Stimulated activated naive CD4-positive, alpha-beta T cell treated with Interleukin-2 at 50 U/mL for 16 hours (primary cell): ENCODE results near the gene SNCB.

Experiments
- DNase-seq: peaks from one replicate; lab custom pipeline; 2025; lab: John Stamatoyannopoulos, UW

SNCB gene

GRCh38 chr5:176660860-176661641 lies 30.7 kb upstream of the SNCB start:
- peak; percentile 73 for DNase-seq

- no peak for DNase-seq
These were observed 30.2 kb upstream of the SNCB start for GRCh38 chr5:176660530-176660859.

DNA sequence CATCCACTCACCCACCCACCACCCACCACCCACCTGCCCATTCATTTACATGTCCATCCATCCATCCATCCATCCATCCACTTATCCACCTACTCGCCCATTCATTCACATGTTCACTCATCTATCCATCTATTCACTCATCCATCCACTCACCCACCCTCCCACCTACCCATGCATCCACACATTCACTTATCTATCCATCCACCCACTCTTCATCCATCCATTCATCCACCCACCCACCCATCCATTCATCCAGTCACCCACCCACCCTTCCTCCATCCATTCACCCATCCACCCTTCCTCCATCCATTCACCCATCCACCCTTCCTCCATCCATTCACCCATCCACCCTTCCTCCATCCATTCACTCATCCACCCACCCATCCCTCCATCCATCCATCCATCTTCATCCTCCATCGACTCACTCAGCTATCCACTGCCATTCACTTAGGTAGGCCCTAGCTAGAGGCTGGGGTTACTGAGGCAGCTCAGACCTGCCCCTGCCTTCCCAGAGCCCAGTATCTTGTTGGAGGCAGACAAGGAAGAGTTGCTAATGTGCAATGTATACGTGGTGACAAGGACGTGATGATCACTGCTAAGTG lies 29.6 kb upstream of the SNCB start:
- DNase-seq: no peak

GRCh38 chr5:176659512-176659839 lies 29.1 kb upstream of the SNCB start:
- DNase-seq: no peak

DNA sequence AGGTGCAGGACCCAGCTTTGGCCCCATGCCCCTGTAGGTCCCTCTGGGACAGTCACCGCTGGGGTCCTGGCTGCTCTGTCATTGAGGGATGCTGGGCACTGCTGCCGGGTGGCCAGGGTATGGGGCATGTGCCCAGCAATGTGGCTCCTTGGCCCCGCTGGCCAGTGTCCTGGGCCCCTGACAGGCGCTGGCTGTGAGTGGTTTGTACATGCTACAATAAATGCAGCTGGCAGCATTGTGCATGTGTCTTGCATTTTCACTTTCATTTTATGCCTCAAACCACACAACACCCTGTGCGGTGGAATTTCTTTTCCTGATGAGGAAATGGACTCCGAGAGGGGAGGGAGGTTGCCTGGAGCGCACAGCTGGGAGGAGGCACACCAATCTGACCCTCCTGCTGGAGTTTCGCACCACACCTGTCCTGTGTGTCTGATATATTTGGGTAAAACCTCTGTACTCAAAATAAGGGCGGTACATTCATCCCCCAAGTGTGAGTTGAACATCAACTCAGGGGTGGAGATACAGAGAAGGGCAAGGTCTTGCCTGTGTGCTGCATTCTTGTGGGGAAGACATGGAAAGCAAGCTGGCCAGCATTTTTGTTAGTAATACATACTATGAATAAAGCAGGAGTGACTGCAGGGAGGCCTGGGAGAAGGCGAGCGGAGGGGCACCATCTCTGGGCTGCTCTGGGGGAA lies 28.6 kb upstream of the SNCB start:
- no peak for DNase-seq

- peak; percentile 37 for DNase-seq
These were observed 27.8 kb upstream of the SNCB start for GRCh38 chr5:176658007-176658599.

DNA sequence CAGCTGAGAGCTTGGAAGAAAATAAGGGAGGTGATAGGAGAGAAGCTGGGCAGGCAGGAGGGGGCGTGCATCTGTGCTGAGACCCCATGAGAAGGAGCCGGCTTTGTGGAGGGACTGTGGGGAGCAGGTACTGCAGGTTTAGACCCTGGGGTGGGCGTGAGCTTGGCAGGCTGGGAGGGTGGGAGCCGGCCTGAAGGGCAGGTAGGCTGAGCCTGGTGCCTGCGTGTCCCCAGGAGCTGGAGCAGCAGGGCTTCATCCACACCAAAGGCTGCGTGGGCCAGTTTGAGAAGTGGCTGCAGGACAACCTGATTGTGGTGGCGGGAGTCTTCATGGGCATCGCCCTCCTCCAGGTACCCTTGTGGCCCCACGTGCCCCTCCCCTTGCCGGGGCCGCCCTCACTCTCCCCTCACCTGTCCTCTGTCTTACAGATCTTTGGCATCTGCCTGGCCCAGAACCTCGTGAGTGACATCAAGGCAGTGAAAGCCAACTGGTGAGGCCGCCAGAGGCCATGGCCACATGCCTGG lies 26.2 kb upstream of the SNCB start:
- no peak for DNase-seq

DNA sequence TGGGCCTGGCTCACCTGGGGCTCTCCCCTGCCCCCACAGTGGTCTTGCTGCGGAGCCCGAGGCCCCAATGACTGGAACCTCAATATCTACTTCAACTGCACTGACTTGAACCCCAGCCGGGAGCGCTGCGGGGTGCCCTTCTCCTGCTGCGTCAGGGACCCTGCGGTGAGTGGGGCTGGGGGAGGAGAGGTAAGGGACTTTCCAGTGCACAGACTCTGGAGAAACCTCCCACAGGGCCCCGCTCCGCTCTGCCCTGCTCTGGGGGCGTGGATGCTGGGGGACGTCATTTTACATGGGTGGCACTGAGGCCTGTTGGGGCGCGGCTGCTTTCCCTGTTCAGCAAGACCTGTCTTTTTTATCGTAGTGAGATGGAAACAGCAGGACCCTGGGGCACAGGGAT lies 24.5 kb upstream of the SNCB start:
- DNase-seq: no peak

GRCh38 chr5:176653401-176654385 lies 23.4 kb upstream of the SNCB start:
- peak; percentile 89 for DNase-seq

DNA sequence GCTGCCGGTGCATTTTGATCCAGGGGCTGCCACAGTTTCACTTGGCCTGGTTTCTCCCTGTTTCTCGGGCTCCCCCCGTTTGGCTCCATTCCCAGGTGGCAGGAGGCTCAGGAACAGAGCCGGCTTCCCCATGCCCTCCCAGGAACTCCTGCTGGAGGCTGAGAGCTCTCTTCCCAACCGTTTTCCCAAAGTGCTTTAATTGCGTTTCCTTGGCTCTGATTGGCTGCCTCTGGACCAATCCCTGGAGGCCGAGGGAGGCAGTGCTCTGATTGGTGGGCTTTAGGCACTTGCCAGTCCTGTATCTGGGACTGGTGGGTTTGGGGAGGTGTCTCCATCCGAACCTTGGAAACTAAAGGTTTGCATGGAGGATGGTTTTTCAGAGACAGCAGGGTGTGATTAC lies 21.8 kb upstream of the SNCB start:
- DNase-seq: no peak

GRCh38 chr5:176651472-176651980 lies 21.2 kb upstream of the SNCB start:
- DNase-seq: no peak

DNA sequence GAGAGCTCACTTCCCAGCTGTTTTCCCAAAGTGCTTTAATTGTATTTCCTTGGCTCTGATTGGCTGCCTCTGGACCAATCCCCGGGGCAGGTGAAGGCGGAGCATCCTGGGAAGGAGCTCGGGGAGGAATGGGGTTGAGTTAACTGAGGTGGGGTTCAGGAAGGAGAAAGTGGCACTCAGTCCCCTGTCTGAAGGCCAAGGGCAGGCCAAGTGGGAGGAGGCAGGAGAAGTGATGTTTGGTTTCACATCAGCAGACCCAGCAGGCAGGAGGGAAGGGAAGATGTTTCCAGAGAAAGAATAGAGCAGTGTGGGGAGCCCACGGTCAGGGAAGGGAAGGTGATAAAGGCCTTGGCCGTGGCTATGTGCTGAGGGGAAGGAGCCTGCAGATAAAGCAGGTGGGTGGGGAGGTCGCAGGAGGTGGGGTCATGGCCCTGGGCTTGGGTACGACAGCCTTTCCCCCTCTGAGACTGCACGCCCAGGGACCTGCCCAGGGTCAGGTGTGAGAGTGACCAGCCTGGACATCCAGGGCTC lies 20.1 kb upstream of the SNCB start:
- DNase-seq: no peak

DNA sequence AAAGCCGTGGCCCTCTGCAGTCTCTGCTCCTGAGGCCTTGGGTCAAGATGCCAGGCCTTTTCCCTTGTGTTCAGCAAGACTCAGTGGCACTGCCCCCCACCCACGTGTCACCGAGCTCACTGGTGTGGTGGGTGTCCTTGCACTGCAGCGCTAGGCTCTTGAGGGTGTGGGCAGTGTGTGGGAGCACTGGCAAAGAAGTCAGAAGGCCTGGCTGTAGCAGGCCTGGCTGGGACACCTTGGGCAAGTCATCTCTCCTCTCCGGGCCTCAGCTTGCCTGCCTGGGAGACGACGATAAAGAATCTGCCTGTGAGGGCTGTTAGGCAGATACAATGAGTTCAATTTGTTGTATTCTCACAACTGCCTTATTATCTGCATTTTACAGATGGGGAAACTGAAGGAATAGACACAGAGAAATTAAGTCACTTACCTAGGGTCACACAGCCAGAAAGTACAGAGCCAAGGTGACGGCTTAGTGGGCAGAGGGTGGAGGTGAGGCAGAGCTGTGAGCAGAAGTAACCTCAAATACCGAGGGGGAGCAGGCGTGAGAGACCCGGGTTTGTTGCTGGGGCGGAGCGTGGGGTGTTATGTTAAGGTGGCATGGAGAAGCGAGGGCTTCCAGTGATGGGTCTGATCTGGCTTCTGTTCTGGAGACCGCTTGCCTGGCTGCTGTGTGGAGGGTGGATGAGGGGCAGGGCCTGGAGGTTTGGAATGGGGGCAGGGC lies 18.3 kb upstream of the SNCB start:
- peak; percentile 25 for DNase-seq

GRCh38 chr5:176647843-176648473 lies 17.6 kb upstream of the SNCB start:
- no peak for DNase-seq

DNA sequence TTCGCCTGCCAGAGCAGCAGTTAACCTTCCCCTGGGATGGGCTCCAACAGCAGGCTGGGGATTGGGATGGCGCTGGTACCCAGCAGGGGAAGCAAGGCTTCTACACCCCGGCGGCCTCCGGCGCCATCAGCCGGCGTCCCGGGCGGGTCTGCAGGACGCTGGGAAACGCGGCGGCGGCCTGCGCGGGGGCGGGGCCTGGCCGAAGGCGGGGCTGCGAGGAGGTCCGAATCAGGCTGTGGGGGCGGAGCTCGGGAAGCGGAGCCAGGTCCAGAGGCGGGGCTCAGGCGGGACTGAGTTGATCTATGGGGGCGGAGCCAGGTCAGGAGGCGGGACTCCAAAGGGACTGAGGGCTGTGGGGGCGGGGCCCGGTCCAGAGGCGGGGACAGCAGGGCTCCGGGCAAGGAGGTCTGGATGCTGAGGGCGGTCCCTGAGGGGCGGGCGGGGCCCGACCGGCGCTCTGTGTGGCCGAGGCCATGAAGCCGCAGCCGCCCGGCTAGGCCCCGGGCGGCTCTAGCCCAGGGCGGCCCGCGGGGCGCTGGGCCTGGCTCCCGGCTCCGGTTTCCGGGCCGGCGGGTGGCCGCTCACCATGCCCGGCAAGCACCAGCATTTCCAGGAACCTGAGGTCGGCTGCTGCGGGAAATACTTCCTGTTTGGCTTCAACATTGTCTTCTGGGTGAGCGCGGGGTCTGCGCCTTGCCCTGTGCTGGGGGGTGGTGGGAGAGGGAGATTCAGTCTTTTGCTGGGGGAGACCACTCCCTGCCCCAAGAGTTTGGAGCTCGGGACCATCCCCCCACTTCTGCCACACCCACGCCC lies 16.9 kb upstream of the SNCB start, which contains the start of gene TSPAN17:
TSS of gene TSPAN17 (plus strand) at position 455 of the 813 bp plus-strand sequence. CDS start at position 587, 132 bp downstream.
- peak; percentile 99 for DNase-seq

DNA sequence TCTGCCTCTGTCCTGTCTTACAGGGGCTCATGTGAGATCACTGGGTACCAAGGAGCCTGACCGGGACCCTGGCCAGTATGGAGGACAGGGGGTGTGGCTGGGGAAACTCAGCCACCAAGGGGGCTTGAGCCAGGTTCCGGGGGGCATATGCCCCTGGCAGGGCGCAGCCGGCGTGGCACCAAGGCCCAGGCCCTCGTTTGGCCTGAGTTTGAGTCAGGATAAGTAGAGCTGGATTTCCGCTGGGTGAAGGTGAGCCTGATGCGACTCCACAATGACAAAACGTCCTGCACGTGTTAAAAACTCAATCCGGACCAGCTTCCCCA lies 16.3 kb upstream of the SNCB start:
- no peak for DNase-seq

DNA sequence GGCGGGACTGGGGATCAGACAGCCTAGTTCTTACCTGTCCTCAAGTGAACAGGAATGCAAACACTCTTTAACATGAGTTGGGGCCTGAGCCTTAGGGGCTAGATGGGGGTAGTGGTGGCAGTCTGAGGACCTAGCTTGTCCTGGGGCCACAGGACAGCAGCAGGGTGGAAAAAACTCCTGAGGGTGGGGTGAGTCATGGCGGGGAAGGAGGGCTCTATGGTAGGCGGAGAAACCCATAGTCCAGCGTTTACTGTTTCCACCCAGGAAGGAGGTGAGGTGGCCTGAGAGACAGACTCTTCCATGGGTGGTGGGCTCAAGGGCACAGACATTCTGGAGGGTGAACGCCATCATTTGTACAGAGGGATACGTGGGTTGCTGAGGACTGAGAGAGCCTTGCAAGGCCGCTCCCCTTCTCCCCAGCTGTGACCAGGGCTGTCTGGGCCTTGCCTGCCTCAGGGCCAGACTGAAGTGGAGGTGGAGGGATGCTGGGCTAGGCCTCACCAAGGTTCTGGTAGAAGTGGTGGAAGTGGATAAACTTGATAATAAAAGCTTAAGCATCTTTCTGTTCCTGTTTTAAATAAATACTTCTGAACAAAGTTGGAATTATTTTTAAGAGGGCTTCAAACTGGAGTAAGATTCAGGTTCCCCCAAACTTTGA lies 15.8 kb upstream of the SNCB start:
- no peak for DNase-seq

DNA sequence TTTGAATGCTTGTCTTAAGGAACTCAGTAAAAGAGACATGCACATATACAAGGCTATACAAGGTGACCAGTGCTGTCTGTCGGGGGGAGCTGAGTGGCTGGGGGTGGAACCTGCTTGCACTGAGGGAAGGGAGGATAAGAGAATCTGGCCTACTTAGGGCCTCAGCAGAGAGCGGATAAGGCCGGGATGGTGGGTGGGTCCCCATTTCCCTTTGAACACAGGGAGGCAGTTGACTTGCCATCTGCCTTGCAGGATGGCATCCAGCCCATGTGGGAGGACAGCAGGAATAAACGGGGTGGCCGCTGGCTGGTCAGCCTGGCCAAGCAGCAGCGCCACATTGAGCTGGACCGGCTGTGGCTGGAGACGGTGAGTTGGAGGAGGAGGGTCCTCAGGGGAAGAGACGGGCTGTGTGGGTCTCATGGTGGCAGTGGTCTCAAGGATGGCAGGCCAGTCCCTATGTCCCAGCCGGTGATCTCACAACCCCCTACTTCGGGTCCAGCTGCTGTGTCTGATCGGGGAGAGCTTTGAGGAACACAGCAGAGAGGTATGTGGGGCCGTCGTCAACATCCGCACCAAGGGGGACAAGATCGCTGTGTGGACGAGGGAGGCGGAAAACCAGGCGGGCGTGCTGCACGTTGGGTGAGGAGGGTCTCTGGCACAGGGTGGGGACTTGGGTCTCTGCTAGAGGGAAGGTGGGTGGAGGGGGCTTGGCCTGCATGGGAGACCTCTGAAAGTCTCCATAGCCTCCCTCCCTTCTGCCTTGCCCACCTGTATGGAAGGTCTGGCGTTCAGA lies 14.7 kb upstream of the SNCB start:
- no peak for DNase-seq
